H4 (cell line): ENCODE results near the gene TFPI2. TPM values are rescaled to one million over a fixed set of nuclear protein-coding genes. Genes with fewer than 3 reads are reported as not detected.

Experiments
- DNase-seq: peaks from one replicate; pipeline ENCODE4 v3.0.0-alpha.2; 2015; ENCODE audit warnings: low spot score
- total RNA-seq: library from RNA; depleted of rRNA; stranded (reverse); fragments of >200 nt; shearing (Covaris generic); gene quantifications from 2 replicates; pipeline ENCODE4 v1.2.3, GENCODE V29; 2014

Gene TFPI2
- total RNA-seq, 1 experiment from 2014 or later = 18.0 TPM

DNA sequence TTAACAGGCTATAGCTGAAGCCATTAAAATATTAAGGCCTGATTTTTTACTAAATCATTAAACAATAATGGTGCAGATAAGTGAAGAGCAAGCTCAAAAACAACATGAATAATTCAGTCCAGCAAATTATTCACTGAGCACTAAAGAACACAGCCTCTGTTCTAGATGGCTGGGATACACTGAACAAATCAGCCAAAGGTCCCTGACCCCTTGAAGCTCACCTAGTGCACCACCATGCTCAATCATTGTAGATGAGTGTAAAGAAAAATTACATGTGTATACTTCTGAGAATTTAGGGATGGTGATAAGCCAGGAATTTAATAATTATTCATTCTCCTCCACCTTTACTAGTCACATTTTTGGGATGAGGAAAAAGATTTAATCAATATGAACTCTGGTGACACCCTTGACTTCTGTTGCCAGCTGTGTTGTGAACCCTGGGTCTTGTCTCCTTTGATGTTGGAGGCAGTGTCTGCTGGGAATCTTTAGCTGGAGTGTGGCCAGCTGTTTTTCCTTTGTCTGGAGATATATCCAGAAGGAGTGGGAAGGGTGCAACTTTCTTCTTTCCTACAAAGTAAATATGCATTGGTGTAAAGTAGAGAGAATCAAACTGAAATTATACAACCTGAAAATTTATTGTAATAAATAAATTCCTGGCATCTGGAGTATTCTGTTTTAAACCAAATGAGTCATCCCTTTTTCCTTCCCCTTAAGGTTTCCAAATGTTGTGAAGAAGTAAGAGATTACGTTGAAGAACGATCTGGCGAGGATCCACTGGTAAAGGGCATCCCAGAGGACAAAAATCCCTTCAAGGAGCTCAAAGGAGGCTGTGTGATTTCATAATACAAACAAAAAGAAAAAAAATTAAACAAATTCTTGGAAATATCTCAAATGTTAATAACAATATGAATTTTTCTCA is 19.8 kb upstream of the TFPI2 start:
- peak; percentile 52 for DNase-seq

DNA sequence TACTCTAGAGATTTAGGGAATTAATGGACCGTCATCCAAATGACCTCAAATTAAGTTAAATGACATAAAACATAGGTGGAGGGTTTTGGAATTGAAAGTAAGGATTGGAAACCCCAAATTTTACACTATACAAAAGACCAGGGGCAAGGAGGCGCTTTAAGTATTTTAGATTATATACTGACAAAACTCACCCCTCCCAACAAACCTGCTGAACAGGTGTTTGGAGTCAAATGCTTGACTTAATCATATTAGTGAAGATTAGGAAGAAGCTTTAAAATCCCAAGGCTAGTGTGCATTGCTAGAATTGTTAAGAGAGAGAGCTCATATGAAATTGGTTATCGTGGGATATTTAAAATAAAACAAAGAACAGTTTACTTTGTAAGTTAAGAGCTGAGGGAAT is 15.7 kb upstream of the TFPI2 start, which contains the start of gene GNGT1:
GNGT1 (plus strand) TSS at position 301 of the 400 bp plus-strand sequence. CDS start 180 bp downstream, outside the sequence.
- no peak for DNase-seq

DNA sequence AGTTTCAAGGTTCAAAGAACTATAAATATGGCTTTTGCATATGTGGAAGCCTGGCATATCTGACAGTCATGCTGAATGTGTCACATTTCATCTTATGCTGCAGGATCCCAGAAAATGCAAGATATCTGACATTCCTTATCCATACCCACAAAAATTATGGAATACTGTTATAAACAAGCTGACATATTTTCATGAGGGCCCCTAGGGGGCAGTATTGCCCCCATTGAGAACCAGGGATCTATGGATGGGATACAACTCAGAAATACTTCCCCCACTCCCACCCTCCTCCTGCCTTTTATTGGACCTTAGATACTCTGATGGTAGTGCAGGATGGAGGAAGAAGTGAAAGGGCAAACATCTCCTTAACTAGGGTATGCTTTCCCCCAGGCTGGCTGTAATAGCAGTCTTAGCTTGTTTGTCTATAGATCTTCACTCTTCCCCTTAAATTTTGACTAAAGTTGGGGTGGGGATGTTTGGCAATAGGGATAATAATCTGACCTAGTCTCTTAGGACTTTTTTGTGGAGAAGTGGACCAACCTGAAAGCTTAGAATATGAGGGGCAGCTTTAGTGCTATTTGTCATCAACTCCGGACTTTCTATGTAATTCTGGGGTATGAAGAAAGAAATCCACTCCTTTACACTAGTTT is 12.3 kb upstream of the TFPI2 start:
- peak; percentile 53 for DNase-seq

DNA sequence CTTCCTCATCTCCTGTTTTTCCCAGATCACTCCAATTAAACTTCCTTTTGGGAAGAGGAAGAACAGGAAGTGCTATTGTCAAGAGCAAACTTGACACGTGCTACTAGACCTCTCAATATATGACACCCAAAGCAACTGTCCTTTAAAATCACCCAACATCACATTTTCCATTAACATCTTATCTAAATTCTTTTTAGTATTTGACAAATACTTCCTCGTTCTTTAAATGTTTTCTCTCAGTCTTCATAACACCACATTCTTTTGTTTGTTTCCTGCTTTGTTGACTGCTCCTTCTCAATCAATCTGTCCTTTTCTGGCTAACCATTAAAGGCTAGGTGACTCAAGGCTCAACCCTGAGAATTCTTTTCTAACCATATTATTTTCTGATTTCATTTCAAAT is 7.1 kb upstream of the TFPI2 start:
- DNase-seq = no peak

DNA sequence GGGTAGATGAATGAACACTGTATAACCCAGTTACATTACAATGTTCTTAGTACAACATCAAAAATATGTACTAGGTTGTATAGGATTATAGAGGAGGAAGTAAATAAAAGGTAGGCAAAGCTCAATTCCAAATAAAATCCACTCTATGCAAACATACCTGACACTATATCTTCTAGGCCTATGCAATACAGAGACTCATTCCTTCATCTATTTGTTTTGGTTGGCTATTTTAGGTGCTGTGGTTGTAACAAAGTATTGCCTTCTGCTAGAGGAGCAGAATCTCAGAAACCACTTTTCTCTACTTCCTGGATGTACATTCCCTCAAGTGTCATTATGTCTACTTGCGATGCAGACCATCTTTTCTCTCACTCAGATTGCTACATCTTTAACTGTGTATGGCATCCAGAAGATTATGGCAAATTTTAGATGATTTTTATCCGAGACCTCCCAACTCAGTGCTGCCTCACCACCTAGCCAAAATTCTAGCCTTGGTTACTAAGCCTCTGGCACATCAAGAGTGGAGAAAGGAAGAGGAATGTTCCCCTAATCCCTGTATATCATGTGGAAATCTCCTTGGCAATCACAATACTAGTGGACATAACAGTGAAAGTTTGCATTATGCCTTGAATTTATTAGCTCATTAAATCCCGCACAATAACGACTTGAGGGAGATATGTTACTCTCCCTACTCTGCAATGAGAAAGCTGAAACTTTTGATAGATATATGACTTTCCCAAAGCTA is 5.5 kb upstream of the TFPI2 start:
- no peak for DNase-seq

DNA sequence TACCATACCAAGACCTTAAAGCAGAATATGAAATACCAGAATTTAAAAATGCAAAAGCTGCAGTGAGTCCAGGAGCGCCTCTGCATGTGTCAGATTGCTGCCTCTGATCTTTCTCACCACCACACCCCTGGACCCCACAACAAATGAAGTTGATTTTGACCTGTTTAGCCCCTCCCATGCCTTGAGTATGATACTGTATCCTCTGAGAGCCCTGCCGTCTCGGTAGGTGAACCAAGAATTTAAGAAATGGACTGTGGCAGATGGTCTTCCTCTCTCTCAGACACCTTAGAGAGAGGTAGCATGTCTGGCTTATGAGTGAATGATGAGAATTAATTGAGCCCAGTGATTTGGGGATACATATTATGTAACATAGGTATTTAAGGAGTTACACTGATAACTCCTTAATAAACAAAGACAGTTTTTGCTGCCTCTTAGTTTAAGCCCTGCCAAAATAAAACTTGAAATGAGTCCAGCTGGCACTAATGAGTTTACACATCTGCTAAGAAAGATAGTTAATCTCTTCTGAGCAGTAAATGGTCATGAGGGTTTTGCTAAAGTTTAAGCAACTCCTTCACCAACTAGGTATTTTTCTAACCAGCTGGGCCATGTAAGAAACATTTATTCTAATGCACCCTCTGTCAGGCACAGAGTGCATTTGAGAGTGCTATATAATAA is 4.5 kb upstream of the TFPI2 start:
- DNase-seq = no peak

DNA sequence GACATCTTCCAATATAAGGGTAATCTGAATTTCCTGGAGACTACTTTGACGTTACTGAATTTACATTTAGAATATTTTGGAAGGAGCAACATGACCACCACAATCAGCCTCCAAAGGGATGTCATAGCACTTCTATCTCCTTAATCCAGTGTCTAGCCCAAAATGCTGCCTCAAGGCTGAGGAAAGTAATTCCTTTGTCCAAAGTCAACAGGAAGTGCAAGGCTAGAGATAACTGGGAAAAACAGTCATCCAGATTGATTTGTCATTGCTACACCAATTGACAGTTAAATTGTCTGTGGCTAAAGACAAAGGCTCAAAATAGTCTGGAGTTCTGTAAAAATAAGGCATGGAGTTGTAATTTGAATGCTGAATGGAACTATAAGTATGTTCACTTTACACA is 3.9 kb upstream of the TFPI2 start:
- DNase-seq = no peak

DNA sequence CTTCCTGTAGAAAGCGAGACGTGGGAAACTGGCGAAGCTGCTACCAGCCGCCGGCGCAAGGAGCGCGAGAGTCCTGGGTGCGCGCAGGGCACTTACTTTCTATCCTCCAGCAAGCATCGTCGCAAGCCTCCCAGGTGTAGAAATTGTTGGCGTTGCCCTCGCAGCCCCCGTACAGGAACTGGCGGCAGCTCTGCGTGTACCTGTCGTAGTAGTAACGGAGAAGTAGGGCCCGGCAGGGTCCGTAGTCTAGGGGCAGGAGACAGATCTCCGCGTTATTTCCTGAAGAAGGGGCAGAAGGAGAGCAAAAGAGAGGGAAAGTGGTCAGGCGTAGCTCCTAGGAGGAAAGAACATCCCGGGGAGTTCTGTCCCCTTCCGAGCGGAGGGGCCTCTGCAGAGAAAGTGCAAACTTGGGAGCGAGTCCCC is 501 bp downstream of the TFPI2 start:
- DNase-seq = no peak

DNA sequence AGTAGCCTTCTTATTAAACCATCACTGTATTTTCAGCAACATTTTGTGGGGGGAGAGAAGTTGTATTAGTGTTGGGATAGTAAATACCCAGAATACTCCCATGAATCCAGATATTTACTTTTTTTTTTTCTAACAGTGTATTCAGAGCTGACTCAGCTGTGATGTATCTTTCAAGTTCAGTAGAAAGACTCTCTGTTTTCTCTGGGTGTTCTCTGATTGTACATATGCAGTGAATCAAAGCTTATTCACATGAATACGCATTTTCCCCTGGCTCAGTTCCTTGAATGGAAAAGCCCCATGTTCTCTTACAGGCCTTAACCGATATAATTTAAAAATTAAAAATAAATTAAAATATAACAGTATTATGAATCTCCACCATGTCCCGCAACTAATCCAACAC is 1.3 kb downstream of the TFPI2 start:
- DNase-seq = no peak

DNA sequence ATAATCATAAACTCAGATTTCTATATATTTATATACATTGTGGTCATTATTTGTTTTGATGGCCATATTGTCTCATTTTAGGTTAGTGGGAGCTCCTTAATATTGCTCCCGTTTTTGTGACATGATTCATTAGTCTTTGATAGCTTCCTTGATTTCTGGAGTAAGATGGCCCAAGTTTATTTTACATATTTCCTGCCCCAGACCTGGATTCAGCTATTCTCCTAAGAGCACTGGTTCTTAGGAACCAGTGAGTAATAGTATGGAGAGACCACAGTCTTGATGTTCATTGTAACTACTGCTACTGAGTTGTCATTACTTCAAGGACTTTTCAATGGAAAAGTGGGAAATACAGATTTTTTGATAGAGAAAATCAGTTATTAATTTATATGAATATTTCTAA is 6.0 kb downstream of the TFPI2 start:
- DNase-seq = no peak

DNA sequence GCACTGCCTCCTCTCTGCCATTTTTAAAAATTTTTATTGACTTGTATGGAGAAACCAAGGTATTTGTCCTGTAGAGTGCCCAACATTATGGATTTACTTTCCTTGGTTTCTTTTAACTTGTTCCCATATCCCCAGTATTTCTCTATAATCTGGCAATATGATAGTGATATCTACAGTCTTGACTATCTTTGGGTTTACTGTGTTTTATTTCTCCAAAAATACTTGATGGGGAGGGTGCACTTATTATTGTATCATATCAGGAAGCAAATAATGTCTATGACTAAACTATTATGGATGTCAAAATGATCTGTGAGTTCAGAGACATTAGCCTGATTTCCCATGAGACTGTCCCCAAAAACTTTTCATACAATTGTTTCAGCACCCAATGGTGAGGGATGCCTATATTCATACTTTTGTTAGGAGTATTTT is 6.6 kb downstream of the TFPI2 start:
- no peak for DNase-seq

DNA sequence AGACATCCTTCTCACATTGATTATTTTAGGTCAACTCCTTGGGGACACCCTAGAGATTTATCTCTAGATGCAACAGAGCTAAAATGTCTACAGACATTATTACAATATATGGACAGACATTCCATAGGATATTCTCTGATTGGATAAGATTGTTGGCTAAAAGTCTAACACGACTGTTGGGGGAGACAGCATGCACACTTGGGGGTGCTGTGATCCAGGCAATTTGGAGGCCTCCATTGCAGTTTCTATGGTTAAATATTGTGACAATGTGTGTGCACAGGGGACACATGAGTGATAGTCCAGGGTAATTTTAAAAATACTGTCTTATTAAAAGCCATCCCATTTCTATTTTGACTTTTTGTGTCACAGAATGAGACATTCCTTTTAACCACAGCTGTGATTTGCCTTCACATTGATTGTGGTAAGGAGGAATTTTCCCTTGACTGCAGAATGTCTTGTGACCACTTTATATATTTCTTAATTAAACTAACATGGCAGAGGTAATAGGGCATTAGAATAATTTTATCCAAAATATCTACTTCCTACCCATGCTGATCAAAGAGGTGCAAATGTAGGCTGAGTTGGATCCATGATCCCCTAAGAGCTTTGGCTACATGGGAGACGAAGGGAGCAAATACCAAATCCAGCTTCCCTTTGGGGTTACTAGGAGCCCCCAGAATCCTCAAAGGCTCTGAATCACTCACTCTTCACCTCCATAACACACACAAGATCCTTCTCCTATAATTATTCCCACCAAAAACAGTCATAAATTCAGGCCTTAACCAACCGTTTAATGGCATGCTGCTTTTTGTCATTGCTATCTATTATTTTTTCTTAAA is 7.3 kb downstream of the TFPI2 start:
- DNase-seq = no peak

DNA sequence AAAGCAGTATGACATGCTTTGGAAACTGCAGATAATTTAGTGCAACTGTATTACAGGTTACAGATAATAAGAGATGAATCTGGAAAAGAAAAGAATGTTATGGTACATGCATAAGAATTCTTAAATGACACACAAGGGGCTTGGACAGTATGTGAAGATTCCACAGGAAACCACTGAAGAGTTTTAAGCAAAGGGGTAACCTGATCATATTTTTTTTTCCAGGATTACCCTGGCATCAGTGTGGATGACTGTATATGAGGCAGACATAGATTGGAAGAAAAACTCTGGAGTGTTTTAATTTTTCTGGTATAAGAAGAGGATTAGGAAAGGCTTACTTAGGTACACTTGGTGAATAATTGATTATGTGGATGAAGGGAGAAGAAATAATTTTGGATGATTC is 8.1 kb downstream of the TFPI2 start:
- no peak for DNase-seq

DNA sequence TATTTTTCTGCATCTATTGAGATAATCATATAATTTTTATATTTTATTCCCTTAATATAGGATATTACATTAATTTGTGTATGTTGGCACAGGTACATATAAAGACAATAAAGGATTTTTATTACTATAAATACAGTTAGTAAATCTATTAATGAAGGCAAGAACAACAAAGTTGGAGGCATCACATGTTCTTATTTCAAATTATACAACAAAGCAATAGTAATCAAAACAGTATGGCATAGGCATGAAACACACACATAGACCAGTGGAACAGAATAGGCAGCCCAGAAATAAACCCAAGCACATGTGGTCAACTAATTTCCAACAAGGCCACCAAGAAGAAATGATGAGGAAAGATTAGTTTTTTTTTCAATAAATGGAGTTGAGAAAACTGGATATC is 11.2 kb downstream of the TFPI2 start:
- DNase-seq = no peak

DNA sequence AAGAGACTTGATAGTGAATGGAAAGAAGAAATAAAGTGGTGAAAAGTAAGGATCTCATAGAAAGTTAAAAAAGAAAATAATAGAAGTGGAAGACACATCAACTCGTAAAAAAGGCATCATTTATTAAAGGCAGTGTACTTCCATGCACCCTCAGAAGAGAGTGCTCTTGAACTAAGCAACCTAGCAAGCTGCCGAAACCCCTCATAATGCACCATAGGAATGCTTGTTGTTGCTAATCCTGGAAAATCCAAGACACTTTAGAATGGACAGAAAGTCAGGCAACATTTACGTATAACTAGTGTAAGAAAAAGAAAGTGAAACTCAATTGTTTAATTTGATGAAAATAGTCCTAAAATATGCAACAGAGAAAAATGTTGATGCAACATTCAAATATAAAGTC is 12.8 kb downstream of the TFPI2 start:
- DNase-seq = peak; percentile 24

DNA sequence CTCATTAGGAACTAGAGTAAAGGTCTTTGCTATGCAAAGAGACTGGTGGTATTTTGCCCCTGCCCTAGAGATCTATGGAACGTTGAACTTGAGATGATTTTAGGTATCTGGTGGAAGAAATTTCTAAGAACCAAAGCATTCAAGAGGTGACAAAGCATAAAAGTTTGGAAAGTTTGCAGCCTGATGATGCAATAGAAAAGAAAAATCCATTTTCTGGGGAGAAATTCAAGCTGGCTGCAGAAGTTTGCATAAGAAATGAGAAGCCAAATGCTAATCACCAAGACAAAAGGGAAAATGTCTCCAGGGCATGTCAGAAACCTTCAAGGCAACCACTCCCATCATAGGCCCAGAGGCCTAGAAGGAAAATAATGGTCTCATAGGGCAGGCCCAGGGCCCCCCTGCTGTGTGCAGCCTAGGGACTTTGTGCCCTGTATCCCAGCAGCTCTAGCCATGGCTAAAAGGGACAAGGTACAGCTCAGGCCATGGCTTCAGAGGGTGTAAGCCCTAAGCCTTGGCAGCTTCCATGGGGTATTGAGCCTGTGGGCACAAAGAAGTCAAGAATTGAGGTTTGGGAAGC is 16.5 kb downstream of the TFPI2 start:
- DNase-seq = no peak

DNA sequence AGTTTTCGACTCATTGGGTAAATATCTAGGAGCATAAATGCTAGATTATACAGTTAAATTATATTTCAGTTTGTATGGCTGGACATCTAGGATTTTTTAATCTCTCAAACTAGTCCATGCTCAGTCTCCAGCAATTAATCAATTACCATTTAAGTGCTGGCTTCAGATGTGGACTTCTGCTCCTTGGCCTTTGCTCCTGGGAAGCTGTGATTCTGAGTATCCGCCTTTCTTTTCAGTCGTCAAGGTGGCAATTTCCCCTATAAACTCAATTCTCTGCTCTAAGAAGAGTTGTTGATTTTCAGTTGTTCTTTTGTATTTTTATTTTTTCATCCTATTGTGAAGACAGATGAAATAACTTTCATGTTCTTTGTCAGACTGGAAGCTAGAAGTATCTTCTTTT is 23.7 kb downstream of the TFPI2 start:
- DNase-seq = no peak

DNA sequence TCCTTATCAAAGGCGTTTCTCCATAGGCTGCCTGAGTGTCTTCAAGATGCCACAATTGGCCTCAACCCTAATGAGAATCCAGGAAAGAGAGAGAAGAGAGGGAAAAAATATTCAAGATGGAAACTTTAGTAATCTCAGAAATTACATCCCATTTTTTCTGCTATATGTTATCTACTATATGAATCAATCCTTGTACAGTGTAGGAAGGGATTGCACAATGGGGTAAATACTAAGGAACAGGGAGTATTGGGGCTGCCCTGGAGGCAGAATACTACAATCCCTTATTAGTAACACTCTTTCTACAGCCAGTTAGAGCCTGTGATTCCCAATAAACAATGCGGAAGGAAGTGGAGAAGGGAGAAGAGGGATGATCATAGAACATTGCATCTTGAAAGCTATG is 27.9 kb downstream of the TFPI2 start:
- no peak for DNase-seq

DNA sequence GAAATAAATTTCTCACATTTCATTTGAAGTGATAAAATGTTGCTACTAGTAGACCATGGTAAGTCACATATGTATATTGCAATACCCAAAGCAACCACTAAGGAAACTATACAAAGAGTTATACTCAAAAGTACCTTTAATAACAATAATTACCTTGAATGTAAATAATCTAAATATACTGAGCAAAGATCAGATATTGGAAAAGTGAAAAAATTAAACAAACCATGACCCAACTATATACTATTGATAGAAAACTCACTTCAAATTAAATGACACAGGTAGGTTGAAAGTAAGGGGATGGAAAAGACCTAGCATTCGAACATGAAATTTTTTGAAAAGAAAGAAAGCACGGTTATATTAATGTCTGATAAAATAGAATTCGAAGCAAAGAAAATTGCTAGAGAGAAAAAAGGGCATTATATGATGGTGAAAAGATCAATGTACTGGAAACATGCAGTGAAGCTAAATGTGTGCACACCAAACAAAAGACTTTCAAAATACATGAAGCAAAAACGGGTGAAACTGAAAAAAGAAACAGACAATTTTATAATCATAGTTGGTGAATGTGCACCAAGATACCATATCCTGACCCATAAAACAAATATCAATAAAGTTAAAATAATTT is 29.1 kb downstream of the TFPI2 start:
- no peak for DNase-seq

DNA sequence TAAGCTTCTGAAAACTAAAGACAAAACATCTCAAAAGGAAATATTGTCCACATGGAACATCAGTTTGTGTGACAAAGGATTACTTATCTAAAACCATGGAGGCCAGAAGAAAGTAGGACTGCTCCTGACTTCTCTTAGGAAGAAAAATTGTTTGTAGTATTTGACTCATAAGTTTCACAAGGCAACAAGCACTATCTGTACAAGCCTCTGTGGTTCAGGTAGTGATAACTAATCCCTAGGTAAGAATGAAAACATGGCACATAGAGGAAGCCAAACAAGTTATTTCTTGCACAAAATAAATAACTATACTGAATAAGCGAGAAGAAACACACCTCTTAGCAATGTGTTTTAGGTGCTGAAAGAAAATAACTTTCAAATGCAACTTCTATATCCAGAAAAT is 30.3 kb downstream of the TFPI2 start:
- DNase-seq = no peak
